ENCODE data around the gene KBTBD12.

KBTBD12 gene

GRCh38 chr3:127990461-127990860 is 75.4 kb downstream of the KBTBD12 start:
- Histone ChIP-seq H3K27me3 (replicated peaks; ENCODE audit: control insufficient read depth, insufficient read depth, low read length, poor library complexity, severe bottlenecking) (no peaks in the 10 kb centered on the region), H3K9me3 (ENCODE audit: control insufficient read depth, low read length) (no peaks in the 10 kb centered on the region), H3K27ac (ENCODE audit: insufficient read depth, low read length, poor library complexity, severe bottlenecking) (no peak overlapping the region), H3K4me3 (ENCODE audit: insufficient read depth, low read depth, low read length, poor library complexity, severe bottlenecking) (no peak overlapping the region), H3K36me3 (ENCODE audit: control insufficient read depth, insufficient read depth, low read length) (no peaks in the 10 kb centered on the region), H3K4me1 (ENCODE audit: control insufficient read depth, insufficient read depth, low read length, poor library complexity, severe bottlenecking) (no peaks in the 10 kb centered on the region)
- no peak for DNase-seq

GRCh38 chr3:127991251-127991650 is 76.2 kb downstream of the KBTBD12 start:
- Histone ChIP-seq H3K9me3 (ENCODE audit: control insufficient read depth, low read length) (no peaks in the 10 kb centered on the region), H3K4me3 (ENCODE audit: insufficient read depth, low read depth, low read length, poor library complexity, severe bottlenecking) (no peak overlapping the region), H3K36me3 (ENCODE audit: control insufficient read depth, insufficient read depth, low read length) (no peaks in the 10 kb centered on the region), H3K27me3 (replicated peaks; ENCODE audit: control insufficient read depth, insufficient read depth, low read length, poor library complexity, severe bottlenecking) (no peaks in the 10 kb centered on the region), H3K4me1 (ENCODE audit: control insufficient read depth, insufficient read depth, low read length, poor library complexity, severe bottlenecking) (no peaks in the 10 kb centered on the region), H3K27ac (ENCODE audit: insufficient read depth, low read length, poor library complexity, severe bottlenecking) (no peak overlapping the region)
- DNase-seq: no peak

GRCh38 chr3:127991681-127992080 is 76.6 kb downstream of the KBTBD12 start:
- no peaks in the 10 kb centered on the region for H3K27me3 ChIP-seq (replicated peaks; ENCODE audit: control insufficient read depth, insufficient read depth, low read length, poor library complexity, severe bottlenecking)
- no peaks in the 10 kb centered on the region for H3K36me3 ChIP-seq (ENCODE audit: control insufficient read depth, insufficient read depth, low read length)
- no peaks in the 10 kb centered on the region for H3K9me3 ChIP-seq (ENCODE audit: control insufficient read depth, low read length)
- no peaks in the 10 kb centered on the region for H3K4me1 ChIP-seq (ENCODE audit: control insufficient read depth, insufficient read depth, low read length, poor library complexity, severe bottlenecking)
- no peak overlapping the region for H3K27ac ChIP-seq (ENCODE audit: insufficient read depth, low read length, poor library complexity, severe bottlenecking)
- no peak for DNase-seq
- H3K4me3 ChIP-seq (ENCODE audit: insufficient read depth, low read depth, low read length, poor library complexity, severe bottlenecking): no peak overlapping the region

- Histone ChIP-seq H3K27me3 (replicated peaks; ENCODE audit: control insufficient read depth, insufficient read depth, low read length, poor library complexity, severe bottlenecking) (no peaks in the 10 kb centered on the region), H3K36me3 (ENCODE audit: control insufficient read depth, insufficient read depth, low read length) (no peaks in the 10 kb centered on the region), H3K27ac (ENCODE audit: insufficient read depth, low read length, poor library complexity, severe bottlenecking) (no peak overlapping the region), H3K9me3 (ENCODE audit: control insufficient read depth, low read length) (no peaks in the 10 kb centered on the region), H3K4me3 (ENCODE audit: insufficient read depth, low read depth, low read length, poor library complexity, severe bottlenecking) (no peak overlapping the region), H3K4me1 (ENCODE audit: control insufficient read depth, insufficient read depth, low read length, poor library complexity, severe bottlenecking) (no peaks in the 10 kb centered on the region)
- no peak for DNase-seq
These were observed 77.1 kb downstream of the KBTBD12 start for GRCh38 chr3:127992127-127992526.

GRCh38 chr3:127994011-127994410 is 79.0 kb downstream of the KBTBD12 start:
- DNase-seq: no peak
- Histone ChIP-seq H3K9me3 (ENCODE audit: control insufficient read depth, low read length) (no peaks in the 10 kb centered on the region), H3K27me3 (replicated peaks; ENCODE audit: control insufficient read depth, insufficient read depth, low read length, poor library complexity, severe bottlenecking) (no peaks in the 10 kb centered on the region), H3K36me3 (ENCODE audit: control insufficient read depth, insufficient read depth, low read length) (no peaks in the 10 kb centered on the region), H3K27ac (ENCODE audit: insufficient read depth, low read length, poor library complexity, severe bottlenecking) (no peak overlapping the region), H3K4me3 (ENCODE audit: insufficient read depth, low read depth, low read length, poor library complexity, severe bottlenecking) (no peak overlapping the region), H3K4me1 (ENCODE audit: control insufficient read depth, insufficient read depth, low read length, poor library complexity, severe bottlenecking) (no peaks in the 10 kb centered on the region)

- H3K9me3 ChIP-seq (ENCODE audit: control insufficient read depth, low read length): no peaks in the 10 kb centered on the region
- no peak for DNase-seq
- H3K27me3 ChIP-seq (replicated peaks; ENCODE audit: control insufficient read depth, insufficient read depth, low read length, poor library complexity, severe bottlenecking): no peaks in the 10 kb centered on the region
- no peak overlapping the region for H3K4me3 ChIP-seq (ENCODE audit: insufficient read depth, low read depth, low read length, poor library complexity, severe bottlenecking)
- no peaks in the 10 kb centered on the region for H3K4me1 ChIP-seq (ENCODE audit: control insufficient read depth, insufficient read depth, low read length, poor library complexity, severe bottlenecking)
- no peak overlapping the region for H3K27ac ChIP-seq (ENCODE audit: insufficient read depth, low read length, poor library complexity, severe bottlenecking)
- no peaks in the 10 kb centered on the region for H3K36me3 ChIP-seq (ENCODE audit: control insufficient read depth, insufficient read depth, low read length)
These were observed 82.0 kb downstream of the KBTBD12 start for GRCh38 chr3:127997016-127997415.

GRCh38 chr3:127997961-127998360 is 82.9 kb downstream of the KBTBD12 start:
- Histone ChIP-seq H3K27me3 (replicated peaks; ENCODE audit: control insufficient read depth, insufficient read depth, low read length, poor library complexity, severe bottlenecking) (no peaks in the 10 kb centered on the region), H3K36me3 (ENCODE audit: control insufficient read depth, insufficient read depth, low read length) (no peaks in the 10 kb centered on the region), H3K9me3 (ENCODE audit: control insufficient read depth, low read length) (no peaks in the 10 kb centered on the region), H3K27ac (ENCODE audit: insufficient read depth, low read length, poor library complexity, severe bottlenecking) (no peak overlapping the region), H3K4me1 (ENCODE audit: control insufficient read depth, insufficient read depth, low read length, poor library complexity, severe bottlenecking) (no peaks in the 10 kb centered on the region), H3K4me3 (ENCODE audit: insufficient read depth, low read depth, low read length, poor library complexity, severe bottlenecking) (no peak overlapping the region)
- DNase-seq: no peak

- DNase-seq: no peak
- Histone ChIP-seq H3K4me1 (ENCODE audit: control insufficient read depth, insufficient read depth, low read length, poor library complexity, severe bottlenecking) (no peaks in the 10 kb centered on the region), H3K4me3 (ENCODE audit: insufficient read depth, low read depth, low read length, poor library complexity, severe bottlenecking) (no peak overlapping the region), H3K27ac (ENCODE audit: insufficient read depth, low read length, poor library complexity, severe bottlenecking) (no peak overlapping the region), H3K27me3 (replicated peaks; ENCODE audit: control insufficient read depth, insufficient read depth, low read length, poor library complexity, severe bottlenecking) (no peaks in the 10 kb centered on the region), H3K9me3 (ENCODE audit: control insufficient read depth, low read length) (no peaks in the 10 kb centered on the region), H3K36me3 (ENCODE audit: control insufficient read depth, insufficient read depth, low read length) (no peaks in the 10 kb centered on the region)
These were observed 83.6 kb downstream of the KBTBD12 start for GRCh38 chr3:127998596-127998995.

- Histone ChIP-seq H3K27ac (ENCODE audit: insufficient read depth, low read length, poor library complexity, severe bottlenecking) (no peak overlapping the region), H3K27me3 (replicated peaks; ENCODE audit: control insufficient read depth, insufficient read depth, low read length, poor library complexity, severe bottlenecking) (peaks cover under 1% of the 10 kb centered on the region), H3K9me3 (ENCODE audit: control insufficient read depth, low read length) (no peaks in the 10 kb centered on the region), H3K4me1 (ENCODE audit: control insufficient read depth, insufficient read depth, low read length, poor library complexity, severe bottlenecking) (no peaks in the 10 kb centered on the region), H3K4me3 (ENCODE audit: insufficient read depth, low read depth, low read length, poor library complexity, severe bottlenecking) (no peak overlapping the region), H3K36me3 (ENCODE audit: control insufficient read depth, insufficient read depth, low read length) (no peaks in the 10 kb centered on the region)
- no peak for DNase-seq
These were observed 84.6 kb downstream of the KBTBD12 start for GRCh38 chr3:127999509-128000106.

GRCh38 chr3:128001576-128001975 is 86.5 kb downstream of the KBTBD12 start:
- Histone ChIP-seq H3K36me3 (ENCODE audit: control insufficient read depth, insufficient read depth, low read length) (no peaks in the 10 kb centered on the region), H3K4me3 (ENCODE audit: insufficient read depth, low read depth, low read length, poor library complexity, severe bottlenecking) (no peak overlapping the region), H3K27ac (ENCODE audit: insufficient read depth, low read length, poor library complexity, severe bottlenecking) (no peak overlapping the region), H3K9me3 (ENCODE audit: control insufficient read depth, low read length) (no peaks in the 10 kb centered on the region), H3K4me1 (ENCODE audit: control insufficient read depth, insufficient read depth, low read length, poor library complexity, severe bottlenecking) (no peaks in the 10 kb centered on the region), H3K27me3 (replicated peaks; ENCODE audit: control insufficient read depth, insufficient read depth, low read length, poor library complexity, severe bottlenecking) (peaks cover 3% of the 10 kb centered on the region)
- DNase-seq: no peak

Data from effector memory CD4-positive, alpha-beta T cell (primary cell).